Stimulated activated CD4-positive, alpha-beta T cell treated with anti-CD3 and anti-CD28 coated beads, Interleukin-2, amount 100 ng/mL, for 24 hours (primary cell): ENCODE measurements around the gene SMG1.
"Not testable (repeated sequence)": the region's sequence is repeated elsewhere in the genome, so short reads cannot be mapped to it uniquely, and the experiment has no call there.

Experiments used
- DNase-seq, 2 donors: peaks; one replicate each; pipeline ENCODE4 v3.0.0-alpha.2; 2020

The SMG1 gene

DNA sequence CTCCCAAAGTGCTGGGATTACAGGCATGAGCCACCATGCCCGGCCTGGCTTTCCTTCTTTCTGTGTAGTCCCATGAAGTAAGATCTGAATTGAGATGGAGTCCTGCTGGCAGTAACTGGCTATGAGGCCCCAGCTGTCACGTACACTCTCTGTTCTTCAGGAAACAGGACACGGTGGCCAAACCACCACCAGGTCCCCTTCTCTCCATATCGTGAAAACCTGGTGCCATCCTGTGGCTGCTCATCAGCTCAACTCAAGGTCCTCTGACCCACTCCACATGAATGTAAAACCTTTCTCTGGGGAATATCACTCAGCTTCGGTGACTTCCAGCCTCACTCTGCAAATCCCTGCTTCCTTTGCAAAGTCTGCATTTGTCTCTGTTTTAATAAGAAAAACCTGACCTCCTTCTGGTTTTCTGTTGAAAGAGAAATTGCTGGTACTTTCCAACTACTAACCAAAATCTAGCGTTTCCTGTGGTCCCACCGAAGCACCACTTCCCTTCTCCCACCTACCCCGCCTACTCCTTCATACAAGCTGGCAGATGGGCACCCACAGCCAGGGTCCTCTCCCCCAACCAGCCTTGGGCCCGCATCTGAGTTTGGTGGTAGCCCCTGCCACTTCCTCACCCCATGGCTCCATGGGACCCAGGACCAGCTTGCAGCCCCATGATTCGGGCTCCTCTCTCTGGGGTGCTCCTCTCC is 168.1 kb downstream of the SMG1 start:
- DNase-seq: not testable (repeated sequence)

DNA sequence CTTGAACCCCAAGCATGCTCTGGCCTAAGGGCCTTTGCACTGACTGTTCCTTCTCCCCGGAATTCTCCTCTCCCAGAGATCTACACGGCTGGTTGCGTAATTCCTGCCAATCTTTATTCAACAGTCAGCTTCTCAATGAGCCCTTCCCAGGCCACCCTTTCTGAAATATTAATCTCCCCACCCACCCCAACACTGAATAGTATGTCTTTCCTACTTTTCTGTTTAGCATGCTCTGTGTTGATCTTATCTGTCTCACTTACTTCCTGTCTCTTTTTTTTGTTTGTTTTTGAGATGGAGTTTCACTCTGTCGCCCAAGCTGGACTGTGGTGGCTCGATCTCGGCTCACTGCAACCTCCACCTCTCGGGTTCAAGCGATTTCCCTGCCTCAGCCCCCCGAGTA is 169.6 kb downstream of the SMG1 start:
- DNase-seq: not testable (repeated sequence)
